ENCODE results near the gene RBM20. TPM values are rescaled to one million over a fixed set of nuclear protein-coding genes. Genes with fewer than 3 reads are reported as not detected.
"Not testable (repeated sequence)": the region's sequence is repeated elsewhere in the genome, so short reads cannot be mapped to it uniquely, and the experiment has no call there.

Gene RBM20
- total RNA-seq, 1 donor from 2014 or later = 3.3 TPM

DNA sequence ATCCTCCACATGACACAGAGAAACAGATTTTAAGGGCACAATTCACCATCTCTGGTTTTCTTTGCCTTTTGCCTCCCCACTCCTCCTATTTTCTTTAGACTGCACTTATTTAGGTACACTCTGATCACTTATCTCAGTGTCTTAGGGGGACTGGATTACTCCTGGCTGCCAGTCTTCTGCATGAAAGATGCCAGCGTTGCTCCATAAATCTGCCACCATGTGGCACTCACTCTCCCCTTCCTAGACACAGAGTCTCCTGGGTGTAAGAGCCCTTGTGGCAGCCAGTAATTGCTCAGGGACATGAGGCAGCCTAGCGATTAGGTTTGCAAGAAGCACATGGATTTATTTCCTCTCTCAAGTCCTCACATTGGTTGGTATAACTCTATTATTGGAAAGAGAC lies 34.5 kb upstream of the RBM20 start:
- Histone ChIP-seq H3K36me3 (ENCODE audit: control insufficient read depth, insufficient read depth, low read length) (no peaks in the 10 kb centered on the region), H3K4me3 (ENCODE audit: low read depth, low read length) (no peak overlapping the region), H3K27me3 (ENCODE audit: control insufficient read depth, insufficient read depth, low read length) (no peaks in the 10 kb centered on the region)
- DNase-seq (ENCODE audit: low read depth) = no peak
- TF ChIP-seq, protein P1, sequence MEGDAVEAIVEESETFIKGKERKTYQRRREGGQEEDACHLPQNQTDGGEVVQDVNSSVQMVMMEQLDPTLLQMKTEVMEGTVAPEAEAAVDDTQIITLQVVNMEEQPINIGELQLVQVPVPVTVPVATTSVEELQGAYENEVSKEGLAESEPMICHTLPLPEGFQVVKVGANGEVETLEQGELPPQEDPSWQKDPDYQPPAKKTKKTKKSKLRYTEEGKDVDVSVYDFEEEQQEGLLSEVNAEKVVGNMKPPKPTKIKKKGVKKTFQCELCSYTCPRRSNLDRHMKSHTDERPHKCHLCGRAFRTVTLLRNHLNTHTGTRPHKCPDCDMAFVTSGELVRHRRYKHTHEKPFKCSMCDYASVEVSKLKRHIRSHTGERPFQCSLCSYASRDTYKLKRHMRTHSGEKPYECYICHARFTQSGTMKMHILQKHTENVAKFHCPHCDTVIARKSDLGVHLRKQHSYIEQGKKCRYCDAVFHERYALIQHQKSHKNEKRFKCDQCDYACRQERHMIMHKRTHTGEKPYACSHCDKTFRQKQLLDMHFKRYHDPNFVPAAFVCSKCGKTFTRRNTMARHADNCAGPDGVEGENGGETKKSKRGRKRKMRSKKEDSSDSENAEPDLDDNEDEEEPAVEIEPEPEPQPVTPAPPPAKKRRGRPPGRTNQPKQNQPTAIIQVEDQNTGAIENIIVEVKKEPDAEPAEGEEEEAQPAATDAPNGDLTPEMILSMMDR (IDR thresholded peaks at IDR 0.05; ENCODE audit: insufficient read depth, low read length, poor library complexity, severe bottlenecking) = no peak

DNA sequence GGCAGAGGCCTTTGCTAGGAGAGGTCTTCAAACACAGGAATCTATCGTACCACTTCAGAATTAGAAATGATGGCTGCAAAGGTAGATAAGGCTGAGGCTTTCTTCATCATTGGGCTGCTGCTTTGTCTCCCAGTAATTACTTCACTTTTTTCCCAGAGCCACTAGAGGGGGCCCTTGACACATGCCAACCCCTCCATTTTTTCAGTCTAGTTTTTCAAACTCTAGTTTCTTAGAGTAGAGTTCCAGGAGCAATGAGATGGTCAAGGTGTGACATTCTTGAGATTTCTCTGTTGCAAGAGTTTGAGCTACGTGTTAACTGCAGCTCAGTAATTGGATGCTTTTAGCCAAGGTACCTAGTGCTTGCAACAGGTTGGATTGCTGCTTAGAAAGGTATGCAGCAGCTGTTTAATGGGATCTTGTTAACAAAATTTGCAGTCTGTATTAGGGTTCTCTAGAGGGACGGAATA lies 33.8 kb upstream of the RBM20 start:
- H3K4me3 ChIP-seq (ENCODE audit: low read depth, low read length) = no peak overlapping the region
- H3K36me3 ChIP-seq (ENCODE audit: control insufficient read depth, insufficient read depth, low read length) = no peaks in the 10 kb centered on the region
- TF ChIP-seq, protein P1 (IDR thresholded peaks at IDR 0.05; ENCODE audit: insufficient read depth, low read length, poor library complexity, severe bottlenecking) = peak; percentile 84
- no peak for DNase-seq (ENCODE audit: low read depth)
- no peaks in the 10 kb centered on the region for H3K27me3 ChIP-seq (ENCODE audit: control insufficient read depth, insufficient read depth, low read length)

DNA sequence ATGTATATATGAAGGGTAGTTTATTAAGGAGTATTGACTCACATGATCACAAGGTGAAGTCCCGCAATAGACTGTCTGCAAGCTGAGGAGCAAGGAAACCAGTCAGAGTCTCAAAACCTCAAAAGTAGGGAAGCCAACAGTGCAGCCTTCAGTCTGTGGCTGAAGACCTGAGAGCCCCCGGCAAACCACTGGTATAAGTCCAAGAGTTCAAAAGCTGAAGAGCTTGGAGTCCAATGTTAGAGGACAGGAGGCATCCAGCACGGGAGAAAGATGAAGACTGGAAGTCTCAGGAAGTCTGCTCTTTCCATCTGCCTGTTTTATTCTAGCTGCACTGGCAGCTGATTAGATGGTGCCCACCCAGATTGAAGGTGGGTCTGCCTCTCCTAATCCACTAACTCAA lies 33.4 kb upstream of the RBM20 start:
- H3K36me3 ChIP-seq (ENCODE audit: control insufficient read depth, insufficient read depth, low read length); H3K27me3 ChIP-seq (ENCODE audit: control insufficient read depth, insufficient read depth, low read length); H3K4me3 ChIP-seq (ENCODE audit: low read depth, low read length); DNase-seq (ENCODE audit: low read depth): not testable (repeated sequence)

DNA sequence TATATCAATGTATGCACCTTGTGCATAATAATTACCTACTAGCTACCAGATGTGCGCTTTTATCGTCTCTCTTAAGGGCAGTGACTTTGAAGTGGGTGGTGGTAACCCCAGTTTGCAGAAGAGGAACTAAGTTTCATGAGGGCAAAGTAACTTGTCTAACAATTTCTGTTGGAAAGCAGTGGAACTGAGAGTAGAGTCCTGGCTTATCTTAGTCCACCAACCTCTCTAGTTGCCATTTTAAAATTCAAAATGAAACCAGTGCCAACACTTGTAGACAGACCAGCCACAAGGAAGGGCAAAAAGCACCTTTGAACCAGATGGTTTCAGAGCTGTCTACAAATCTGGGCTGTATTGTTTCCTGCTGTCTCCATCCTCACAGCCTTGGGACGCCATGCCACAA lies 32.0 kb upstream of the RBM20 start:
- H3K27me3 ChIP-seq (ENCODE audit: control insufficient read depth, insufficient read depth, low read length) = no peaks in the 10 kb centered on the region
- no peak for DNase-seq (ENCODE audit: low read depth)
- H3K36me3 ChIP-seq (ENCODE audit: control insufficient read depth, insufficient read depth, low read length) = no peaks in the 10 kb centered on the region
- H3K4me3 ChIP-seq (ENCODE audit: low read depth, low read length) = no peak overlapping the region
- TF ChIP-seq, protein P1 (IDR thresholded peaks at IDR 0.05; ENCODE audit: insufficient read depth, low read length, poor library complexity, severe bottlenecking) = no peak

DNA sequence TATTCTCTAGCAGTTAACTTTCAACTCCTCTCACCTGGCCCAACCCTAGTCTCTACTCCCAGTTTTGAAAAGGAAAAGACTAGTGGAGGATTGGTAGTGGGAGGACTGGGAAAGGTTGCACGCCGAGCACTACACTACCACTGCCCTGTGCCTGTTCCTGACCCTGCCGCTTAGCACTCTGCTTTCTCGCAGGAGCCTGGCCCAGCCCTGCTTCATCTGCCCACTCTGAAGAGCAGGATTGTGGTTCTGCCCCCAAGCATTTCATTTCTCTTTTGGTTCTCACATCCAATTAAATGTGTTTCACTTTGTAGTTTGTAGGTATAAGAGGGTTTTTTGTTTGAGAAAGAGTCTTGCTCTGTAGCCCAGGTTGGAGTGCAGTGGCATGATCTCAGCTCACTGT lies 31.5 kb upstream of the RBM20 start:
- Histone ChIP-seq H3K27me3 (ENCODE audit: control insufficient read depth, insufficient read depth, low read length) (no peaks in the 10 kb centered on the region), H3K4me3 (ENCODE audit: low read depth, low read length) (no peak overlapping the region), H3K36me3 (ENCODE audit: control insufficient read depth, insufficient read depth, low read length) (no peaks in the 10 kb centered on the region)
- TF ChIP-seq, protein P1 (IDR thresholded peaks at IDR 0.05; ENCODE audit: insufficient read depth, low read length, poor library complexity, severe bottlenecking) = no peak
- no peak for DNase-seq (ENCODE audit: low read depth)

DNA sequence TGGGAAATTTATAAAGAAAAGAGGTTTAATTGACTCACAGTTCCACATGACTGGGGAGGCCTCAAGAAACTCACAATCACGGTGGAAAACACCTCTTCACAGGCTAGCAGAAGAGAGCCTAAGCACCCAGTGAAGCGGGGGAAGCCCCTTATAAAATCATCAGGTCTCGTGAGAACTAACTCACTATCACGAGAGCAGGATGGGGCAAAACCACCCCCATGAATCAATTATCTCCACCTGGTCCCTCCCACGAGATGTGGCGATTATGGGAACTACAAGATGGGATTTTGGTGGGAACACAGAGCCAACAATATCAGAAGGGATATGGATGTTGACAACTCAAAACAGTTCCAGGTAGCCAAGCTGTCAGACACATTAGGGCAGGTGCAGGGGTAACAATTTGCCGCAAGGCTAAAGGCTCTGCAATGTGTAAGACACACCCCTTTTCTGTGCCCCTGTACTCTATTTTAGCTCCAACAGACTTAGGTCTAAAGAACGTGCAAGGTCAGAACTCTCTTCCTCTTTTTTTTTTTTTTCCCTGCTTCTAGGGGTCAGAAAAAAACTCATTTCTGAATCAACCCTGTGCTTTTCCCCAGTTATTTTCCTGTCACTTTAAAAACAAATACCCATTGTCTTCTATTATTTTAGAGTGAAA lies 30.7 kb upstream of the RBM20 start:
- TF ChIP-seq, protein P1 (IDR thresholded peaks at IDR 0.05; ENCODE audit: insufficient read depth, low read length, poor library complexity, severe bottlenecking) = no peak
- Histone ChIP-seq H3K4me3 (ENCODE audit: low read depth, low read length) (no peak overlapping the region), H3K36me3 (ENCODE audit: control insufficient read depth, insufficient read depth, low read length) (no peaks in the 10 kb centered on the region), H3K27me3 (ENCODE audit: control insufficient read depth, insufficient read depth, low read length) (no peaks in the 10 kb centered on the region)
- no peak for DNase-seq (ENCODE audit: low read depth)
